WTC11 (cell line): ENCODE measurements around the gene SCYGR5. TPM values are rescaled to one million over a fixed set of nuclear protein-coding genes. Genes with fewer than 3 reads are reported as not detected.

Experiments used
- ATAC-seq: fragments of 200-7000 bp; cut with Tn5 transposase; 2 replicates; pipeline ENCODE4 v1.10.0; 2021; ENCODE audit warnings: mild to moderate bottlenecking, moderate library complexity
- CTCF ChIA-PET: fragments of 300-600 bp; sonication (Branson Sonifier 250); formaldehyde crosslinking; loops from one replicate; lab custom pipeline; 2021; ENCODE audit warnings: antibody characterized with exemption; lab: Charles Lee
- POLR2A ChIA-PET: fragments of 350-600 bp; sonication (Branson Sonifier 250); formaldehyde crosslinking; loops from one replicate; lab custom pipeline; 2021; ENCODE audit warnings: antibody characterized with exemption; lab: Charles Lee
- DNase-seq: peaks from one replicate; pipeline ENCODE4 v3.0.0; 2021; ENCODE audit warnings: low spot score
- H3K27ac Mint-ChIP-seq: 2 replicates; pipeline ENCODE4 v1.8.0; 2021; ENCODE audit warnings: mixed read lengths
- H3K27me3 Mint-ChIP-seq: 2 replicates; pipeline ENCODE4 v1.8.0; 2021; ENCODE audit warnings: low read depth, mild to moderate bottlenecking, moderate library complexity, mixed read lengths
- H3K36me3 Mint-ChIP-seq: 2 replicates; pipeline ENCODE4 v1.8.0; 2021; ENCODE audit warnings: mixed read lengths
- H3K4me1 Mint-ChIP-seq: 2 replicates; pipeline ENCODE4 v1.8.0; 2022; ENCODE audit warnings: mixed read lengths
- H3K4me3 Mint-ChIP-seq: 2 replicates; pipeline ENCODE4 v1.8.0; 2021; ENCODE audit warnings: mild to moderate bottlenecking, moderate library complexity, mixed read lengths
- H3K9me3 Mint-ChIP-seq: 2 replicates; pipeline ENCODE4 v1.8.0; 2021; ENCODE audit warnings: mixed read lengths
- ETV6 ChIP-seq: sonication (generic); formaldehyde crosslinking; IDR thresholded peaks from 2 replicates; pipeline ENCODE4 v1.8.1; 2022; ENCODE audit warnings: mild to moderate bottlenecking, missing genetic modification reagents
- FOXJ3 ChIP-seq: sonication (generic); formaldehyde crosslinking; IDR thresholded peaks from 2 replicates; pipeline ENCODE4 v1.9.0; 2021; ENCODE audit warnings: missing genetic modification reagents, mild to moderate bottlenecking, borderline replicate concordance
- GABPB1 ChIP-seq: sonication (generic); formaldehyde crosslinking; IDR thresholded peaks from 2 replicates; pipeline ENCODE4 v1.8.1; 2023; ENCODE audit warnings: mild to moderate bottlenecking, missing genetic modification reagents
- MYBL2 ChIP-seq: sonication (generic); formaldehyde crosslinking; IDR thresholded peaks from 2 replicates; pipeline ENCODE4 v1.8.1; 2023; ENCODE audit warnings: mild to moderate bottlenecking, moderate library complexity, missing genetic modification reagents
- NFATC4 ChIP-seq: fragments of 250-450 bp; sonication (Bioruptor Pico); IDR thresholded peaks from 2 replicates; pipeline ENCODE4 v1.9.0; 2021; ENCODE audit warnings: mild to moderate bottlenecking
- NR1H2 ChIP-seq: sonication (generic); formaldehyde crosslinking; IDR thresholded peaks from 2 replicates; pipeline ENCODE4 v1.9.0; 2021; ENCODE audit warnings: mild to moderate bottlenecking, moderate library complexity, missing genetic modification reagents
- RORB ChIP-seq: fragments of 250-450 bp; sonication (Bioruptor Pico); IDR thresholded peaks from 2 replicates; pipeline ENCODE4 v1.9.0; 2021; ENCODE audit warnings: mild to moderate bottlenecking
- SMAD3 ChIP-seq: sonication (generic); formaldehyde crosslinking; IDR thresholded peaks from 2 replicates; pipeline ENCODE4 v1.8.0; 2022; ENCODE audit warnings: missing genetic modification reagents, mild to moderate bottlenecking, borderline replicate concordance
- SMAD4 ChIP-seq: sonication (generic); formaldehyde crosslinking; IDR thresholded peaks from 2 replicates; pipeline ENCODE4 v1.8.0; 2022; ENCODE audit warnings: mild to moderate bottlenecking, missing genetic modification reagents
- TCF7 ChIP-seq: sonication (generic); formaldehyde crosslinking; IDR thresholded peaks from 2 replicates; pipeline ENCODE4 v1.8.0; 2022; ENCODE audit warnings: mild to moderate bottlenecking, low read depth, missing genetic modification reagents, moderate library complexity
- TEAD4 ChIP-seq: sonication (generic); formaldehyde crosslinking; IDR thresholded peaks from 2 replicates; pipeline ENCODE4 v1.8.0; 2022; ENCODE audit warnings: mild to moderate bottlenecking, missing genetic modification reagents
- ZNF138 ChIP-seq: sonication (generic); formaldehyde crosslinking; conservative IDR thresholded peaks from 2 replicates; pipeline ENCODE4 v1.8.1; 2022; ENCODE audit warnings: mild to moderate bottlenecking, moderate library complexity, missing genetic modification reagents
- ZNF219 ChIP-seq: sonication (generic); formaldehyde crosslinking; IDR thresholded peaks from 2 replicates; pipeline ENCODE4 v1.8.0; 2023; ENCODE audit warnings: missing genetic modification reagents, mild to moderate bottlenecking, borderline replicate concordance
- total RNA-seq: library from RNA; stranded (reverse); gene quantifications from 3 replicates; pipeline ENCODE4 v1.2.3, GENCODE V29; 2021
- TF ChIP-seq, protein P1 (sequence below): sonication (generic); formaldehyde crosslinking; IDR thresholded peaks from 2 replicates; pipeline ENCODE4 v1.8.1; 2023; ENCODE audit warnings: mild to moderate bottlenecking, moderate library complexity, missing genetic modification reagents
- TF ChIP-seq, protein P2 (sequence below): sonication (generic); formaldehyde crosslinking; IDR thresholded peaks from 2 replicates; pipeline ENCODE4 v1.8.1; 2023; ENCODE audit warnings: mild to moderate bottlenecking, missing genetic modification reagents
- TF ChIP-seq, protein P3 (sequence below): sonication (generic); formaldehyde crosslinking; IDR thresholded peaks from 2 replicates; pipeline ENCODE4 v1.8.1; 2022; ENCODE audit warnings: missing genetic modification reagents, borderline replicate concordance
- TF ChIP-seq, protein P4 (sequence below): sonication (generic); formaldehyde crosslinking; IDR thresholded peaks from 2 replicates; pipeline ENCODE4 v1.8.1; 2022; ENCODE audit warnings: mild to moderate bottlenecking, missing genetic modification reagents, moderate library complexity, borderline replicate concordance
- TF ChIP-seq, protein P5 (sequence below): fragments of 250-450 bp; sonication (Bioruptor Pico); IDR thresholded peaks from 2 replicates; pipeline ENCODE4 v1.9.0; 2021; ENCODE audit warnings: mild to moderate bottlenecking
- TF ChIP-seq, protein P6 (sequence below): sonication (generic); formaldehyde crosslinking; IDR thresholded peaks from 2 replicates; pipeline ENCODE4 v1.8.0; 2022; ENCODE audit warnings: missing genetic modification reagents

Gene SCYGR5
- total RNA-seq, 1 experiment from 2014 or later: not detected

DNA sequence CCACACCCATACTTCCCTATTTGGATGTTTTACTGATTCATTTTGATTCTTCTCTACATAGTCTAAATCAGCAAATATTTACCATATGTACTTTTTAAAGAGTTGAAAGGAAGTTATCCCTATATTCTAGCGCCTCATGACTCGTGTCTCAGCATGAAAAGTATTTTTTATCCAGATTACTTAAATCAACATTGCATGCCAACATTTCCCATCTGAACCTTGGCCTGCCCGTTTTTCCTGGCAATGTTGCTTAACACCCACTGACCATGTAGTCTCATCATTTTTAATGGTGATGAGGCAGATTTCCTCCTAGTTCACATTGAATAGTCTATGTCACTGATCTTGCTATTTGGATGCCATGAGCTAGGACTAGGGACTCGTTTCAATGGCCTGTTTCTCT lies 13.2 kb upstream of the SCYGR5 start:
- no peaks in the 10 kb centered on the region for H3K36me3 Mint-ChIP-seq
- TF ChIP-seq RORB (CRISPR knock-in tag) (no peak), TCF7 (CRISPR knock-in tag) (no peak), ETV6 (no peak), GABPB1 (no peak), SMAD3 (CRISPR knock-in tag) (no peak), SMAD4 (CRISPR knock-in tag) (no peak), TEAD4 (CRISPR knock-in tag) (no peak), MYBL2 (CRISPR knock-in tag) (no peak), FOXJ3 (CRISPR knock-in tag) (no peak), ZNF219 (no peak), NR1H2 (CRISPR knock-in tag) (no peak), ZNF138 (CRISPR knock-in tag) (no peak), NFATC4 (CRISPR knock-in tag) (no peak)
- TF ChIP-seq, protein P1, sequence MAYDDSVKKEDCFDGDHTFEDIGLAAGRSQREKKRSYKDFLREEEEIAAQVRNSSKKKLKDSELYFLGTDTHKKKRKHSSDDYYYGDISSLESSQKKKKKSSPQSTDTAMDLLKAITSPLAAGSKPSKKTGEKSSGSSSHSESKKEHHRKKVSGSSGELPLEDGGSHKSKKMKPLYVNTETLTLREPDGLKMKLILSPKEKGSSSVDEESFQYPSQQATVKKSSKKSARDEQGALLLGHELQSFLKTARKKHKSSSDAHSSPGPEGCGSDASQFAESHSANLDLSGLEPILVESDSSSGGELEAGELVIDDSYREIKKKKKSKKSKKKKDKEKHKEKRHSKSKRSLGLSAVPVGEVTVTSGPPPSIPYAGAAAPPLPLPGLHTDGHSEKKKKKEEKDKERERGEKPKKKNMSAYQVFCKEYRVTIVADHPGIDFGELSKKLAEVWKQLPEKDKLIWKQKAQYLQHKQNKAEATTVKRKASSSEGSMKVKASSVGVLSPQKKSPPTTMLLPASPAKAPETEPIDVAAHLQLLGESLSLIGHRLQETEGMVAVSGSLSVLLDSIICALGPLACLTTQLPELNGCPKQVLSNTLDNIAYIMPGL (CRISPR knock-in tag): no peak
- TF ChIP-seq, protein P2, sequence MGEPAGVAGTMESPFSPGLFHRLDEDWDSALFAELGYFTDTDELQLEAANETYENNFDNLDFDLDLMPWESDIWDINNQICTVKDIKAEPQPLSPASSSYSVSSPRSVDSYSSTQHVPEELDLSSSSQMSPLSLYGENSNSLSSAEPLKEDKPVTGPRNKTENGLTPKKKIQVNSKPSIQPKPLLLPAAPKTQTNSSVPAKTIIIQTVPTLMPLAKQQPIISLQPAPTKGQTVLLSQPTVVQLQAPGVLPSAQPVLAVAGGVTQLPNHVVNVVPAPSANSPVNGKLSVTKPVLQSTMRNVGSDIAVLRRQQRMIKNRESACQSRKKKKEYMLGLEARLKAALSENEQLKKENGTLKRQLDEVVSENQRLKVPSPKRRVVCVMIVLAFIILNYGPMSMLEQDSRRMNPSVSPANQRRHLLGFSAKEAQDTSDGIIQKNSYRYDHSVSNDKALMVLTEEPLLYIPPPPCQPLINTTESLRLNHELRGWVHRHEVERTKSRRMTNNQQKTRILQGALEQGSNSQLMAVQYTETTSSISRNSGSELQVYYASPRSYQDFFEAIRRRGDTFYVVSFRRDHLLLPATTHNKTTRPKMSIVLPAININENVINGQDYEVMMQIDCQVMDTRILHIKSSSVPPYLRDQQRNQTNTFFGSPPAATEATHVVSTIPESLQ (CRISPR knock-in tag): no peak
- TF ChIP-seq, protein P3, sequence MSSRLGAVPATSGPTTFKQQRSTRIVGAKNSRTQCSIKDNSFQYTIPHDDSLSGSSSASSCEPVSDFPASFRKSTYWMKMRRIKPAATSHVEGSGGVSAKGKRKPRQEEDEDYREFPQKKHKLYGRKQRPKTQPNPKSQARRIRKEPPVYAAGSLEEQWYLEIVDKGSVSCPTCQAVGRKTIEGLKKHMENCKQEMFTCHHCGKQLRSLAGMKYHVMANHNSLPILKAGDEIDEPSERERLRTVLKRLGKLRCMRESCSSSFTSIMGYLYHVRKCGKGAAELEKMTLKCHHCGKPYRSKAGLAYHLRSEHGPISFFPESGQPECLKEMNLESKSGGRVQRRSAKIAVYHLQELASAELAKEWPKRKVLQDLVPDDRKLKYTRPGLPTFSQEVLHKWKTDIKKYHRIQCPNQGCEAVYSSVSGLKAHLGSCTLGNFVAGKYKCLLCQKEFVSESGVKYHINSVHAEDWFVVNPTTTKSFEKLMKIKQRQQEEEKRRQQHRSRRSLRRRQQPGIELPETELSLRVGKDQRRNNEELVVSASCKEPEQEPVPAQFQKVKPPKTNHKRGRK (CRISPR knock-in tag): no peak
- TF ChIP-seq, protein P4, sequence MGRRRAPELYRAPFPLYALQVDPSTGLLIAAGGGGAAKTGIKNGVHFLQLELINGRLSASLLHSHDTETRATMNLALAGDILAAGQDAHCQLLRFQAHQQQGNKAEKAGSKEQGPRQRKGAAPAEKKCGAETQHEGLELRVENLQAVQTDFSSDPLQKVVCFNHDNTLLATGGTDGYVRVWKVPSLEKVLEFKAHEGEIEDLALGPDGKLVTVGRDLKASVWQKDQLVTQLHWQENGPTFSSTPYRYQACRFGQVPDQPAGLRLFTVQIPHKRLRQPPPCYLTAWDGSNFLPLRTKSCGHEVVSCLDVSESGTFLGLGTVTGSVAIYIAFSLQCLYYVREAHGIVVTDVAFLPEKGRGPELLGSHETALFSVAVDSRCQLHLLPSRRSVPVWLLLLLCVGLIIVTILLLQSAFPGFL (CRISPR knock-in tag): no peak
- TF ChIP-seq, protein P5, sequence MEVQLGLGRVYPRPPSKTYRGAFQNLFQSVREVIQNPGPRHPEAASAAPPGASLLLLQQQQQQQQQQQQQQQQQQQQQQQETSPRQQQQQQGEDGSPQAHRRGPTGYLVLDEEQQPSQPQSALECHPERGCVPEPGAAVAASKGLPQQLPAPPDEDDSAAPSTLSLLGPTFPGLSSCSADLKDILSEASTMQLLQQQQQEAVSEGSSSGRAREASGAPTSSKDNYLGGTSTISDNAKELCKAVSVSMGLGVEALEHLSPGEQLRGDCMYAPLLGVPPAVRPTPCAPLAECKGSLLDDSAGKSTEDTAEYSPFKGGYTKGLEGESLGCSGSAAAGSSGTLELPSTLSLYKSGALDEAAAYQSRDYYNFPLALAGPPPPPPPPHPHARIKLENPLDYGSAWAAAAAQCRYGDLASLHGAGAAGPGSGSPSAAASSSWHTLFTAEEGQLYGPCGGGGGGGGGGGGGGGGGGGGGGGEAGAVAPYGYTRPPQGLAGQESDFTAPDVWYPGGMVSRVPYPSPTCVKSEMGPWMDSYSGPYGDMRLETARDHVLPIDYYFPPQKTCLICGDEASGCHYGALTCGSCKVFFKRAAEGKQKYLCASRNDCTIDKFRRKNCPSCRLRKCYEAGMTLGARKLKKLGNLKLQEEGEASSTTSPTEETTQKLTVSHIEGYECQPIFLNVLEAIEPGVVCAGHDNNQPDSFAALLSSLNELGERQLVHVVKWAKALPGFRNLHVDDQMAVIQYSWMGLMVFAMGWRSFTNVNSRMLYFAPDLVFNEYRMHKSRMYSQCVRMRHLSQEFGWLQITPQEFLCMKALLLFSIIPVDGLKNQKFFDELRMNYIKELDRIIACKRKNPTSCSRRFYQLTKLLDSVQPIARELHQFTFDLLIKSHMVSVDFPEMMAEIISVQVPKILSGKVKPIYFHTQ (CRISPR knock-in tag): no peak
- ChIA-PET POLR2A (no interaction called here), CTCF (no interaction called here)
- H3K27me3 Mint-ChIP-seq: no peaks in the 10 kb centered on the region
- DNase-seq (no peak), ATAC-seq (no peak)
- no peaks in the 10 kb centered on the region for H3K9me3 Mint-ChIP-seq
- no peak overlapping the region for H3K4me3 Mint-ChIP-seq
- H3K27ac Mint-ChIP-seq: no peak overlapping the region
- H3K4me1 Mint-ChIP-seq: no peaks in the 10 kb centered on the region

DNA sequence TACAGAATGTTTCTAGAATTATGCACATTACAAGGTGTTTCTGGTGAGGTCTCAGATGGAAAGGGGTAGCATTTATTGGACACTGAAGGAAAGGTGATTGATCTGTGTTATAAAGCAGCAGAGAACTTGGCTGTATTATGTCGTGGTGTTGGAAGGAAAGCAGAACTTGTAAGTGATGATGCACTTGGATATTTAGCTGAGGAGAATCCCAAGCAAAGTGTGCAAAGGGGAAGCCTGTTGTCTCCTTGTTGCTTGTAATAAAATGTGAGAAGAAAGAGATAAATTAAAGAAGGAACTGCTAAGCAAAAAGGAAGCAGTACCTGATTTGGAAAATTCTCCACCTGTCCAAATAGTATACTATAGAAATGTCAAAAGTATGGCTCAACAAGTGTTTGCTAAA lies 12.2 kb upstream of the SCYGR5 start:
- Mint-ChIP-seq H3K36me3 (no peaks in the 10 kb centered on the region), H3K9me3 (no peaks in the 10 kb centered on the region), H3K27ac (no peak overlapping the region), H3K4me3 (no peak overlapping the region), H3K27me3 (no peaks in the 10 kb centered on the region), H3K4me1 (no peaks in the 10 kb centered on the region)
- CTCF ChIA-PET: no interaction called here
- POLR2A ChIA-PET: no interaction called here
- no peak for ATAC-seq
- TF ChIP-seq, protein P6, sequence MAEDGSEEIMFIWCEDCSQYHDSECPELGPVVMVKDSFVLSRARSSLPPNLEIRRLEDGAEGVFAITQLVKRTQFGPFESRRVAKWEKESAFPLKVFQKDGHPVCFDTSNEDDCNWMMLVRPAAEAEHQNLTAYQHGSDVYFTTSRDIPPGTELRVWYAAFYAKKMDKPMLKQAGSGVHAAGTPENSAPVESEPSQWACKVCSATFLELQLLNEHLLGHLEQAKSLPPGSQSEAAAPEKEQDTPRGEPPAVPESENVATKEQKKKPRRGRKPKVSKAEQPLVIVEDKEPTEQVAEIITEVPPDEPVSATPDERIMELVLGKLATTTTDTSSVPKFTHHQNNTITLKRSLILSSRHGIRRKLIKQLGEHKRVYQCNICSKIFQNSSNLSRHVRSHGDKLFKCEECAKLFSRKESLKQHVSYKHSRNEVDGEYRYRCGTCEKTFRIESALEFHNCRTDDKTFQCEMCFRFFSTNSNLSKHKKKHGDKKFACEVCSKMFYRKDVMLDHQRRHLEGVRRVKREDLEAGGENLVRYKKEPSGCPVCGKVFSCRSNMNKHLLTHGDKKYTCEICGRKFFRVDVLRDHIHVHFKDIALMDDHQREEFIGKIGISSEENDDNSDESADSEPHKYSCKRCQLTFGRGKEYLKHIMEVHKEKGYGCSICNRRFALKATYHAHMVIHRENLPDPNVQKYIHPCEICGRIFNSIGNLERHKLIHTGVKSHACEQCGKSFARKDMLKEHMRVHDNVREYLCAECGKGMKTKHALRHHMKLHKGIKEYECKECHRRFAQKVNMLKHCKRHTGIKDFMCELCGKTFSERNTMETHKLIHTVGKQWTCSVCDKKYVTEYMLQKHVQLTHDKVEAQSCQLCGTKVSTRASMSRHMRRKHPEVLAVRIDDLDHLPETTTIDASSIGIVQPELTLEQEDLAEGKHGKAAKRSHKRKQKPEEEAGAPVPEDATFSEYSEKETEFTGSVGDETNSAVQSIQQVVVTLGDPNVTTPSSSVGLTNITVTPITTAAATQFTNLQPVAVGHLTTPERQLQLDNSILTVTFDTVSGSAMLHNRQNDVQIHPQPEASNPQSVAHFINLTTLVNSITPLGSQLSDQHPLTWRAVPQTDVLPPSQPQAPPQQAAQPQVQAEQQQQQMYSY (CRISPR knock-in tag): no peak
- no peak for TF ChIP-seq TEAD4 (CRISPR knock-in tag)
- no peak for TF ChIP-seq ZNF138 (CRISPR knock-in tag)
- DNase-seq: no peak
